ENCODE results near the gene ROS1.

DNA sequence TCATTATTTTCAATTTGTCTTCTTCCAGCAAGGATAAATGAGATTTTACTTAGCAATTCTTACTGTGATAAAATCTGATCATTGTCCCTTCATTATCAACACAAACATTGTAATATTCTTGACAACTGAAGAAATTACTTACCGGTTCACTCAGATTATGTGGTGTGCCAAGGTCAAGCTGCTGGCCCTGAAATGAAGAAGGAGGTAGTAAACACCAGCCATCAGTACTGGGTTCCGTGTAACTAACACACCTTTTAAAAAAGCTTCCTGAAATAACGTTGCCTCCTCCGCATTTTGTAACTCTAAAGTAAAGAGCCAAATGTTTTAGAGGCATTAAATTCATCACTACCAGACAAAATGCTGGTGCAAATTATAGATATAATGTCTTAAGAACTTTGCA is 7.4 kb downstream of the ROS1 start:
- TF ChIP-seq, protein P1, sequence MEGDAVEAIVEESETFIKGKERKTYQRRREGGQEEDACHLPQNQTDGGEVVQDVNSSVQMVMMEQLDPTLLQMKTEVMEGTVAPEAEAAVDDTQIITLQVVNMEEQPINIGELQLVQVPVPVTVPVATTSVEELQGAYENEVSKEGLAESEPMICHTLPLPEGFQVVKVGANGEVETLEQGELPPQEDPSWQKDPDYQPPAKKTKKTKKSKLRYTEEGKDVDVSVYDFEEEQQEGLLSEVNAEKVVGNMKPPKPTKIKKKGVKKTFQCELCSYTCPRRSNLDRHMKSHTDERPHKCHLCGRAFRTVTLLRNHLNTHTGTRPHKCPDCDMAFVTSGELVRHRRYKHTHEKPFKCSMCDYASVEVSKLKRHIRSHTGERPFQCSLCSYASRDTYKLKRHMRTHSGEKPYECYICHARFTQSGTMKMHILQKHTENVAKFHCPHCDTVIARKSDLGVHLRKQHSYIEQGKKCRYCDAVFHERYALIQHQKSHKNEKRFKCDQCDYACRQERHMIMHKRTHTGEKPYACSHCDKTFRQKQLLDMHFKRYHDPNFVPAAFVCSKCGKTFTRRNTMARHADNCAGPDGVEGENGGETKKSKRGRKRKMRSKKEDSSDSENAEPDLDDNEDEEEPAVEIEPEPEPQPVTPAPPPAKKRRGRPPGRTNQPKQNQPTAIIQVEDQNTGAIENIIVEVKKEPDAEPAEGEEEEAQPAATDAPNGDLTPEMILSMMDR (IDR thresholded peaks at IDR 0.05), result no peak
- TF ChIP-seq POLR2A (IDR thresholded peaks at IDR 0.05), result no peak
